Thymus (tissue), 11 donors: ENCODE results near the gene IL1RL1. TPM values are rescaled to one million over a fixed set of nuclear protein-coding genes. Genes with fewer than 3 reads are reported as not detected.

Source experiments
- DNase-seq, 9 donors: peaks; one replicate each; pipeline ENCODE4 v3.0.0-alpha.2; 2013; ENCODE audit warnings: low spot score in 9 of 9, low read depth in 6 of 9, missing footprints in 1 of 9
- H3K27ac ChIP-seq, 2 donors: one replicate each; pipeline ENCODE4 v1.5.1; 2013; ENCODE audit warnings: control low read depth in 1 of 2, low read depth in 1 of 2, low read length in 1 of 2, mild to moderate bottlenecking in 1 of 2, moderate library complexity in 1 of 2
- H3K27me3 ChIP-seq, 2 donors: one replicate each; pipeline ENCODE4 v1.5.1; 2013; ENCODE audit warnings: low read length in 1 of 2; ENCODE audit not compliant: control insufficient read depth in 2 of 2, insufficient read depth in 1 of 2
- H3K36me3 ChIP-seq, 2 donors: one replicate each; pipeline ENCODE4 v1.5.1; 2013; ENCODE audit warnings: low read length in 1 of 2, mild to moderate bottlenecking in 1 of 2, moderate library complexity in 1 of 2; ENCODE audit not compliant: control insufficient read depth in 2 of 2, insufficient read depth in 2 of 2
- H3K4me1 ChIP-seq, 2 donors: one replicate each; pipeline ENCODE4 v1.5.1; 2013; ENCODE audit warnings: low read length in 2 of 2; ENCODE audit not compliant: control insufficient read depth in 2 of 2, insufficient read depth in 2 of 2
- H3K4me3 ChIP-seq, 2 donors: one replicate each; pipeline ENCODE4 v1.5.1; 2013; ENCODE audit warnings: low read length in 2 of 2, control low read depth in 1 of 2, mild to moderate bottlenecking in 1 of 2
- H3K9me3 ChIP-seq, 2 donors: one replicate each; pipeline ENCODE4 v1.5.1; 2013; ENCODE audit warnings: low read length in 1 of 2, mild to moderate bottlenecking in 1 of 2; ENCODE audit not compliant: control insufficient read depth in 2 of 2, insufficient read depth in 1 of 2
- WGBS: extraction: QIAGEN DNeasy Blood & Tissue Kit; methylation state at CpG from one replicate; pipeline ENCODE4 v1.1.7; 2013; 5-methylcytosine and 5-hydroxymethylcytosine counted together
- polyA plus RNA-seq: library from polyadenylated mRNA; stranded (reverse); fragments of 200-250 nt; gene quantifications from one replicate; pipeline ENCODE4 v1.2.3, GENCODE V29; 2013
- total RNA-seq: library from RNA; stranded (reverse); fragments of 120-200 nt; gene quantifications from one replicate; pipeline ENCODE4 v1.2.4, GENCODE V29; 2013
- donor health status: healthy.

IL1RL1 gene
- total and polyA plus RNA-seq, 2 donors = 1.1 to 2.3 TPM

DNA sequence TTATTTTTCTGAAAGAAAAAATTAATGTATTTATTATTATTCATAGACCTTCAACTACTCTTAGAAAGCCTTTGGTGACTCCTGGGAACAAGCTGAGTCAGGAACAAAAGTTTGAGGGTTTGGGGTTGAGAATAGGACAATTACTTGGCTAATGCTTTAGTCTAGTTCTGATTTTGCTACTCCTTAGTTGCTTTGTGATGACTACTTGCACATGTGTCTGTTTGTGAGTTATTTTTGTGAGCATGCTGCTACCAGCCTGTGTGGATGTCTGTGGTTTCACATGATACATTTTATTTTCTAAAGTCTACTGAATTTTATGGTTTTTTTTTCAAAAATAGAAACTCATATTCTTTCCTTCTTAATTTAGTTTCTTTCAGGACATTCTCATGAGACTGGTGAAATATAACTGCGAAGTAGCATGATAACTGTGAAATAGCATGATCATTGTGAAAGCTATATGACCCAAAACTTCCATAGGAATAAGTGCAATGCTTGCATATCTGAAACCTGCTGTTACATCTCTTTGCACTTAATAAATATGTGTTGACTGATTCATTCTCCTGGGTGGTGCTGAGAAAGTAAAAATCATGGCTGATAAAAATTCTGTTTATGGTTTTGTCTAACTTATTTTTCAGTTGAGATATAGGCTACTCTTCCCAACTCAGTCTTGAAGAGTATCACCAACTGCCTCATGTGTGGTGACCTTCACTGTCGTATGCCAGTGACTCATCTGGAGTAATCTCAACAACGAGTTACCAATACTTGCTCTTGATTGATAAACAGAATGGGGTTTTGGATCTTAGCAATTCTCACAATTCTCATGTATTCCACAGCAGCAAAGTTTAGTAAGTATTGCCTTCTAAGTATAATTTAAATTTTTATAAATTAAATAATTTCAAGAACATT lies 26.4 kb downstream of the IL1RL1 start:
- WGBS = 75% methylated on average over 3 of the region's 3 CpGs
- no peak overlapping the region for H3K27ac ChIP-seq
- H3K4me1 ChIP-seq = no peaks in the 10 kb centered on the region
- H3K27me3 ChIP-seq = no peaks in the 10 kb centered on the region
- H3K9me3 ChIP-seq = no peaks in the 10 kb centered on the region
- no peaks in the 10 kb centered on the region for H3K36me3 ChIP-seq
- H3K4me3 ChIP-seq = no peak overlapping the region
- no peak for DNase-seq

GRCh38 chr2:102340778-102341177 lies 29.4 kb downstream of the IL1RL1 start:
- Histone ChIP-seq H3K4me3 (no peak overlapping the region), H3K4me1 (no peaks in the 10 kb centered on the region), H3K9me3 (no peaks in the 10 kb centered on the region), H3K27ac (no peak overlapping the region), H3K36me3 (no peaks in the 10 kb centered on the region), H3K27me3 (no peaks in the 10 kb centered on the region)
- DNase-seq = no peak
- WGBS = 86% methylated on average over 7 of the region's 7 CpGs

GRCh38 chr2:102342888-102343287 lies 31.5 kb downstream of the IL1RL1 start:
- DNase-seq = no peak
- 94% methylated on average over 3 of the region's 3 CpGs for WGBS

DNA sequence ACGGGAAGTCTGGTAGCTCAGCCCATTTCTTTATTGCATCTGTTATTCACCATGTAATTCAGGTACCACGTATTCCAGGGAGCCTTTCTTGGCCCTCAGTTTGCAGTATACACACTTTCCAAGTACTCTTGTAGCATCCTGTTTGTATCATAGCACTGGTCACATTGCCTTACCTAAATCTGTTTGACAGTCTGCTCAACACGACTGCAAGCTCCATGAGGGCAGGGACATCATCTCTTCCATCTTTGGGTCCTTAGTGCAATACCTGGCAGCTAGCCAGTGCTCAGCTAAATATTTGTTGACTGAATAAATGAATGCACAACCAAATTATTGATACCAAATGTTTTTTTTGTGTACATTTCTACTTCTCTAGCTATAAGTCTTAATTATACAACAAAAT lies 33.0 kb downstream of the IL1RL1 start:
- H3K4me3 ChIP-seq = no peak overlapping the region
- no peaks in the 10 kb centered on the region for H3K4me1 ChIP-seq
- H3K27ac ChIP-seq = no peak overlapping the region
- H3K9me3 ChIP-seq = no peaks in the 10 kb centered on the region
- no peaks in the 10 kb centered on the region for H3K27me3 ChIP-seq
- 97% methylated on average over 3 of the region's 3 CpGs for WGBS
- H3K36me3 ChIP-seq = no peaks in the 10 kb centered on the region
- DNase-seq = no peak

More at GRCh38 chr2:102342888-102343287, 31.5 kb downstream of the IL1RL1 start:
- H3K27me3 ChIP-seq = no peaks in the 10 kb centered on the region
- H3K4me1 ChIP-seq = no peaks in the 10 kb centered on the region
- H3K4me3 ChIP-seq = no peak overlapping the region
- no peaks in the 10 kb centered on the region for H3K9me3 ChIP-seq
- H3K27ac ChIP-seq = no peak overlapping the region
- H3K36me3 ChIP-seq = no peaks in the 10 kb centered on the region

DNA sequence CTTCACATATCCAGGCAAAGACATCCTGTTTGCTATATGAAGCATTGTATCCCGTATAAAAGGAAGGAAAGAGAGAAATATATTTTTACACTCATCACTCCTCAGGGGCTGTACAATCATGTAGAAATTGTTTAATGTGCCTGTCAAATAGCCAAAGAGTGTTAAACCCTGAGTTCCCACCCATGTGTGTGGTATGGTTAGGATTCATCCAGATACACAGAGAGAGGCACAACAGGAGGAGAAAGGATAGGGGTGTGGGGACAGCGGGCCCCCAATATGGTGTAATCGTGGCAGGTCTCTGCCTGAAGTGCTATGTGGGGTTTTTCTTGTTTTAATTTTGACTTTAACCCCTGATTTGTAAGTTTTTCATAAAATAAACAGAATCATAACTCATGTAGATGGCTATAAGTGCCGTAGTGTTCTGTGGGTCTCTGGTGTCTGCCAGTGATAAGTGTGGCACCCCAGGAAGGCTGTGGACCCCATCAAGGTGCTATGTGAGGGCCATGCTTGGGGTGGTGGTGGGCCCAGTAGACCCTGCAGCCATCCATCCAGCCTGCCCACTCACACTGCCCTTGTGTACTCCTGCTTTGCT lies 34.1 kb downstream of the IL1RL1 start:
- no peak for DNase-seq
- H3K9me3 ChIP-seq = no peaks in the 10 kb centered on the region
- no peaks in the 10 kb centered on the region for H3K36me3 ChIP-seq
- no peak overlapping the region for H3K4me3 ChIP-seq
- no peaks in the 10 kb centered on the region for H3K4me1 ChIP-seq
- no peak overlapping the region for H3K27ac ChIP-seq
- no peaks in the 10 kb centered on the region for H3K27me3 ChIP-seq
- WGBS = 90% methylated on average over 4 of the region's 4 CpGs

DNA sequence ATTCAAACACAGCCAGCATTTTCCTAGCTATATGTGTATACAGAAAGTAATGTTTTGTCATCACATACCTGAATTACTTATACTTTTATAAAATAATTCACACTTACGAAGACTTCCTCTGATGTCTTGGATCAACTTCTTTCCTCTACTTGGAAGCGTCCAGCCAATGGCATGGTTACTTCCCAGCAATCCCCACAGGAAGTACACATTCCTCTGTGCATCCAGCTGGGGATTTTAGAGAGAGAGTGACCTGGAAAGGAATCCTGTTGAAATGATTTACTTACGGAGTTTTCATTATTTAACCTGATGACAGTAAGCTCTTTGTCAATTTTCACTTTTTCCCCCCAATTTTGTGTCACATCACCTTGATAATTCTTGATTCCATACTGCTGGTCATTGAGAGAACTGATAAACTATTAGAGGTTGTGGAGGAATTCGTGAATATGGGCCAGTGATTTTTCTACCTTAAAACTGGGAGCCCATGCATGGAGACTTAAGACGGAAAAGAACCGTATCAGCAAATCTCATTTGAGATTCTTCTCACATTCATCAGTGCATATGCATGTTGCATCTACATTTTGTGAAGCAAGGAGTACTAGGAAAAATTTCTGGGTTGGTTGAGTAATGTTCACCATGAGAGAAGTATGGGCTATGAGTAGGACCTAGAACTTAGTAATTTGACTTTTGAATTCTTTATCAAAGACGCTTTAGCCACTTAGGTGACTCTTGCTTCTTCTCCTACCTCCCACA lies 35.2 kb downstream of the IL1RL1 start:
- Histone ChIP-seq H3K9me3 (no peaks in the 10 kb centered on the region), H3K4me3 (no peak overlapping the region), H3K27me3 (no peaks in the 10 kb centered on the region), H3K36me3 (no peaks in the 10 kb centered on the region), H3K27ac (no peak overlapping the region), H3K4me1 (no peaks in the 10 kb centered on the region)
- 95% methylated on average over 7 of the region's 7 CpGs for WGBS
- DNase-seq = no peak

- Histone ChIP-seq H3K27me3 (no peaks in the 10 kb centered on the region), H3K4me3 (no peak overlapping the region), H3K4me1 (peaks cover under 1% of the 10 kb centered on the region in 2 donors), H3K9me3 (no peaks in the 10 kb centered on the region), H3K36me3 (no peaks in the 10 kb centered on the region), H3K27ac (no peak overlapping the region)
- WGBS = 86% methylated on average over 1 of the region's 1 CpG
- no peak for DNase-seq
These were observed 38.9 kb downstream of the IL1RL1 start for GRCh38 chr2:102350137-102350793.

DNA sequence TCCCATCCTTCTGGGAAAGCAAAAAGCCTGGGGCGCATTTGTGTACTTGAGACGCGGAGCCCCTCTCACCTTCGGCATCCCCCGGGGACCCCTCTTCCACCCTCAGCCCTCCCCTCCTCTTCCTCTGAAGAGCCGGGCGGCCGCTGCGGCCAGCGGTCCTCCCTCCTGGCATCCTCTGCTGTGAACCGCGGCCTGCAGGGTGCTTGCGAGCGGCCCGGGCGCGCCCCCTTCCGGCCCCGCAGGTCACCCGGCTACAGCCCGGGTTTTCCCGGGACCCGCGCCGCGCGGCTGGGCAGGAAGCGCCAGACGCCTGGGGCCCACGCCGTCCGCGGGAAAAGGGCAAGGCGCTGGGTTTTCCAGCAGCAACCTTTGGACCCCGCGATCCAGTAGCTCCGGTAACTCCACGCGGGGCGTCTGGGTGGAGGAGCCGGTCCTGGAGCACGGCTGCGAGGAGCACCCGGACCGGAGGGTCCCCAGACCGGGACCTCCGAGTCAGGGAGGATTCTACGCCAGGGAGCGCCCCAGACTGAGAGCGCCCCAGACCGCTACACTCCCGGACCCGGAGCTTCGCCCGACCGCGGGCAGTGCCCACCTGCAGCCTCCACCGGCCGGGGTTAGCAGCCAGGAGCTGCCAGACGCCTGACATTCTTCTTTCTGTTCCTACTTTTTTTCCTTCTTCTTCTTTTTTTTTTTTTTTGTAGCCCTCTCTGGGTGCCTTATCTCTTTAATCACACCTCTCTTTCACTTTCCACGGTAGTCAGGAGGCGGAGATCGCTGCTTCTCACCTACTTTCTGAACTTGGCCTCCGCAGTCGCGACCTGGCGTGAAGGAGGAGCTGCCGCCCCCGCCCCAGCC lies 44.4 kb downstream of the IL1RL1 start, which contains the start of gene IL18R1:
Gene IL18R1 (plus strand): TSS at position 271 of the 855 bp plus-strand sequence. CDS start 6,865 bp downstream, outside the sequence.
- peaks cover 3 to 4% of the 10 kb centered on the region in 2 donors for H3K4me1 ChIP-seq
- 1% methylated on average over 69 of the region's 69 CpGs for WGBS
- H3K27me3 ChIP-seq = peaks cover 0 to 4% of the 10 kb centered on the region in 2 donors
- H3K27ac ChIP-seq = peak within 1 kb of the TSS; percentile 56 to 84
- DNase-seq = peak in 7 of 9 donors; percentile 49 to 80 (median 55)
- H3K4me3 ChIP-seq = peak within 1 kb of the TSS; percentile 76 to 78
- no peaks in the 10 kb centered on the region for H3K36me3 ChIP-seq
- H3K9me3 ChIP-seq = no peaks in the 10 kb centered on the region
